ENCODE results near the gene OMG. TPM values are rescaled to one million over a fixed set of nuclear protein-coding genes. Genes with fewer than 3 reads are reported as not detected.

Gene OMG
- total and polyA plus RNA-seq, 2 donors (not counting 1 experiment from before 2014, with no cell fraction given): 0.39 to 1.7 TPM

- no peaks in the 10 kb centered on the region for H3K9me3 Mint-ChIP-seq (ENCODE audit: insufficient read depth)
- Histone ChIP-seq H3K9me3 (ENCODE audit: control extremely low read depth in 1 of 3, control insufficient read depth in 2 of 3, insufficient read depth in 1 of 3, low read length in 2 of 3) (no peaks in the 10 kb centered on the region), H3K9ac (ENCODE audit: low read length) (no peak overlapping the region), H3K4me1 (ENCODE audit: control insufficient read depth in 2 of 2, insufficient read depth in 2 of 2, low read length in 2 of 2) (peaks cover 2 to 11% of the 10 kb centered on the region in 2 donors), H3K36me3 (replicated peaks in 1 of 2; ENCODE audit: control extremely low read depth in 1 of 2, control insufficient read depth in 1 of 2, extremely low read depth in 1 of 2, insufficient read depth in 2 of 2, low read length in 1 of 2) (no peaks in the 10 kb centered on the region), H2AFZ (ENCODE audit: insufficient read depth, low read depth, low read length, poor library complexity, severe bottlenecking) (no peak overlapping the region), H3K4me3 (ENCODE audit: control extremely low read depth in 1 of 5, extremely low read depth in 1 of 5, insufficient read depth in 1 of 5, low read depth in 2 of 5, low read length in 4 of 5) (no peak overlapping the region), H3K27ac (ENCODE audit: low read length in 2 of 2) (no peak overlapping the region), H3K79me2 (ENCODE audit: control insufficient read depth, insufficient read depth, low read length) (no peaks in the 10 kb centered on the region), H3K27me3 (replicated peaks in 1 of 4; ENCODE audit: control extremely low read depth in 1 of 4, control insufficient read depth in 3 of 4, insufficient read depth in 4 of 4, low read length in 3 of 4) (no peaks in the 10 kb centered on the region), H4K20me1 (ENCODE audit: control insufficient read depth, insufficient read depth, low read length, poor library complexity, severe bottlenecking) (no peaks in the 10 kb centered on the region), H3K4me2 (replicated peaks; ENCODE audit: low read depth, low read length, poor library complexity, severe bottlenecking) (no peak overlapping the region)
- WGBS (ENCODE audit: insufficient coverage): no CpG with 5 or more reads among the region's 1 CpG
- CTCF ChIA-PET: no interaction called here
- TF ChIP-seq EZH2 (IDR thresholded peaks at IDR 0.05; ENCODE audit: borderline replicate concordance, insufficient read depth, low read depth, low read length, poor library complexity, severe bottlenecking): no peak
- no peak for TF ChIP-seq CTCF (IDR thresholded peaks at IDR 0.05)
- intact Hi-C loops (cut with micrococcal nuclease): no loop called here
- no peak overlapping the region for H3K4me3 Mint-ChIP-seq
- ATAC-seq (ENCODE audit: low read depth) (no peak), DNase-seq (no peak)
- no peak overlapping the region for H3K27ac Mint-ChIP-seq
- peaks cover 13% of the 10 kb centered on the region for H3K4me1 Mint-ChIP-seq
- H3K27me3 Mint-ChIP-seq: no peaks in the 10 kb centered on the region
- POLR2A ChIA-PET: no interaction called here
Observed at GRCh38 chr17:31252741-31253140, 44.3 kb downstream of the OMG start.

GRCh38 chr17:31251970-31252328, 45.1 kb downstream of the OMG start:
- TF ChIP-seq EZH2 (IDR thresholded peaks at IDR 0.05; ENCODE audit: borderline replicate concordance, insufficient read depth, low read depth, low read length, poor library complexity, severe bottlenecking) (no peak), CTCF (IDR thresholded peaks at IDR 0.05) (no peak)
- Histone ChIP-seq H3K9me3 (ENCODE audit: control extremely low read depth in 1 of 3, control insufficient read depth in 2 of 3, insufficient read depth in 1 of 3, low read length in 2 of 3) (no peaks in the 10 kb centered on the region), H3K9ac (ENCODE audit: low read length) (no peak overlapping the region), H3K4me1 (ENCODE audit: control insufficient read depth in 2 of 2, insufficient read depth in 2 of 2, low read length in 2 of 2) (peaks cover 2 to 11% of the 10 kb centered on the region in 2 donors), H3K27ac (ENCODE audit: low read length in 2 of 2) (no peak overlapping the region), H3K79me2 (ENCODE audit: control insufficient read depth, insufficient read depth, low read length) (no peaks in the 10 kb centered on the region), H4K20me1 (ENCODE audit: control insufficient read depth, insufficient read depth, low read length, poor library complexity, severe bottlenecking) (no peaks in the 10 kb centered on the region), H3K36me3 (replicated peaks in 1 of 2; ENCODE audit: control extremely low read depth in 1 of 2, control insufficient read depth in 1 of 2, extremely low read depth in 1 of 2, insufficient read depth in 2 of 2, low read length in 1 of 2) (no peaks in the 10 kb centered on the region), H3K4me3 (ENCODE audit: control extremely low read depth in 1 of 5, extremely low read depth in 1 of 5, insufficient read depth in 1 of 5, low read depth in 2 of 5, low read length in 4 of 5) (no peak overlapping the region), H3K4me2 (replicated peaks; ENCODE audit: low read depth, low read length, poor library complexity, severe bottlenecking) (no peak overlapping the region), H2AFZ (ENCODE audit: insufficient read depth, low read depth, low read length, poor library complexity, severe bottlenecking) (no peak overlapping the region), H3K27me3 (replicated peaks in 1 of 4; ENCODE audit: control extremely low read depth in 1 of 4, control insufficient read depth in 3 of 4, insufficient read depth in 4 of 4, low read length in 3 of 4) (no peaks in the 10 kb centered on the region)
- ATAC-seq (ENCODE audit: low read depth) (no peak), DNase-seq (no peak)
- ChIA-PET CTCF (no interaction called here), POLR2A (interaction anchor here (0.7 kb wide), 1 partner anchor 14 kb away, joined by 4 read pairs; no protein-coding TSS in a partner anchor)
- Mint-ChIP-seq H3K4me1 (peaks cover 13% of the 10 kb centered on the region), H3K4me3 (no peak overlapping the region), H3K27me3 (no peaks in the 10 kb centered on the region), H3K9me3 (ENCODE audit: insufficient read depth) (no peaks in the 10 kb centered on the region), H3K27ac (no peak overlapping the region)
- intact Hi-C loops (cut with micrococcal nuclease): no loop called here

Measured in B cell (primary cell).